Thyroid gland (tissue), 4 donors: ENCODE measurements around the gene HMX3. TPM values are rescaled to one million over a fixed set of nuclear protein-coding genes. Genes with fewer than 3 reads are reported as not detected.

Experiments used
- DNase-seq, 2 donors: peaks; one replicate each; pipeline ENCODE4 v3.0.0-alpha.2; 2019
- H3K27ac ChIP-seq, 3 donors: fragments of 200-600 bp; sonication (generic); 1 replicate in 2 of 3; 2 replicates in 1 of 3; pipeline ENCODE4 v1.5.1; 2016 to 2019; ENCODE audit warnings: mild to moderate bottlenecking in 1 of 3, moderate library complexity in 1 of 3
- H3K27me3 ChIP-seq: fragments of 200-600 bp; sonication (generic); one replicate; pipeline ENCODE4 v1.5.1; 2019
- H3K36me3 ChIP-seq, 2 donors: fragments of 200-600 bp; sonication (generic); one replicate each; pipeline ENCODE4 v1.5.1; 2016 to 2019
- H3K4me1 ChIP-seq, 2 donors: fragments of 200-600 bp; sonication (generic); one replicate each; pipeline ENCODE4 v1.5.1; 2017 to 2019
- H3K4me3 ChIP-seq, 3 donors: fragments of 200-600 bp; sonication (generic); replicated peaks in 1 of 3; 1 replicate in 2 of 3; 2 replicates in 1 of 3; pipeline ENCODE4 v1.5.1; 2016; ENCODE audit warnings: mild to moderate bottlenecking in 1 of 3
- H3K9me3 ChIP-seq: fragments of 200-600 bp; sonication (generic); one replicate; pipeline ENCODE4 v1.5.1; 2017
- POLR2A ChIP-seq, 2 donors: fragments of 450-650 bp; IDR thresholded peaks; one replicate each; pipeline ENCODE4 v1.6.1; 2017; ENCODE audit warnings: antibody characterized with exemption in 2 of 2, mild to moderate bottlenecking in 2 of 2, moderate library complexity in 1 of 2
- WGBS, 2 donors: methylation state at CpG; one replicate each; pipeline ENCODE4 v1.1.5; 2017; 5-methylcytosine and 5-hydroxymethylcytosine counted together
- intact Hi-C: fragments of 100-400 bp; cut with DNase I; formaldehyde crosslinking; loops from one replicate; pipeline ENCODE4 v1.15.1; 2023
- total RNA-seq, 4 donors: library from RNA; depleted of rRNA; stranded (reverse); fragments of >200 nt; gene quantifications; one replicate each; pipeline ENCODE4 v1.2.3, GENCODE V29; 2016
- TF ChIP-seq, protein P1 (sequence below), 6 experiments: fragments of 200-600 bp in 3 of 6; fragments of 450-650 bp in 3 of 6; sonication (generic) in 3 of 6; IDR thresholded peaks; one replicate each; pipeline ENCODE4 v1.5.1; 2016 to 2019; ENCODE audit warnings: antibody characterized with exemption in 6 of 6, mild to moderate bottlenecking in 2 of 6, inconsistent platforms in 1 of 6, moderate library complexity in 1 of 6

HMX3 gene
- total RNA-seq, 4 donors from 2014 or later, result not detected

DNA sequence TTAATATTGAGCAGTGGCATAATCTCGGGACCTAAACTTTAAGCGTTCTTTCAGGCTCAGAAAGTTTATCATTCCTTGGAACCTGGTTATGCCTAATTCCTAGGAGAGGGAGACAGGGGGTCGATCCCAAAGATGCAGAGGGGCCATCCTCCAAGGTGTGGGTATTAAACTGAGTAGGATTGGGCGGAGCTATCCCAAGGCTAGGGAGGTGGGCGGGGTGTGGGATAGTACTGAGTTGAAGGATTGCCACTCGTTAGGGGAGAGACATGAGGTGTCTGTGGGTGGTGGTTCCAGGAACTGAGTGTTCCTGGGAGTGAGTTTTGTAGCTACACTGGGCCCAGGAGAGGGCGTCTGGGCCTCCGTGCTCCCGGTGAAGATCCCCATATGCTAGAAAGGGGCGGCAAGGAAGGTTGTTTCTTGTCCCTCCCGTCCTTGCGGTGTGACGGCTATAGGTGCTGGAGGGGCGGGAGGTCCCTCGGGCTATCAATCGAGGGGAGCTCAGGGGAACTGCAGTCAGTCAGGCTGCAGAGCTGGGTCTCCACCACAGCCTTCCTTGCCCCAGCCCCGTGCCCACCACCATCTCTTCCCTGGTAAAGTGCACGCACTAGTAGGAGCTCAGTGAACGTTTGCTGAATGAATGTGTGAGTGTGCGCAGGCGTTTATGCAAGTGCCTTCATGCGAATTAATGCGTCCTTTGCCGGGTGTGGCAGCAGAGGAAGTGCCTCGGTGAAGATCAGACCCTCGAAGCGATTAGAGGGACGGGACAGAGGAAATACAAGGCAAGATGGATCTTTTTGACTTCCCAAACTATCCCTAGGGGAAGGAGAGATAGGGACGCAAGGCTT lies 9.1 kb downstream of the HMX3 start:
- WGBS, 2 donors, result 3 to 4% methylated on average over 26 to 27 of the region's 29 CpGs
- Histone ChIP-seq H3K27ac (no peak overlapping the region), H3K36me3 (no peaks in the 10 kb centered on the region), H3K27me3 (peaks cover 70% of the 10 kb centered on the region), H3K9me3 (no peaks in the 10 kb centered on the region), H3K4me3 (no peak overlapping the region), H3K4me1 (peaks cover 0 to 29% of the 10 kb centered on the region in 2 donors)
- TF ChIP-seq, protein P1, sequence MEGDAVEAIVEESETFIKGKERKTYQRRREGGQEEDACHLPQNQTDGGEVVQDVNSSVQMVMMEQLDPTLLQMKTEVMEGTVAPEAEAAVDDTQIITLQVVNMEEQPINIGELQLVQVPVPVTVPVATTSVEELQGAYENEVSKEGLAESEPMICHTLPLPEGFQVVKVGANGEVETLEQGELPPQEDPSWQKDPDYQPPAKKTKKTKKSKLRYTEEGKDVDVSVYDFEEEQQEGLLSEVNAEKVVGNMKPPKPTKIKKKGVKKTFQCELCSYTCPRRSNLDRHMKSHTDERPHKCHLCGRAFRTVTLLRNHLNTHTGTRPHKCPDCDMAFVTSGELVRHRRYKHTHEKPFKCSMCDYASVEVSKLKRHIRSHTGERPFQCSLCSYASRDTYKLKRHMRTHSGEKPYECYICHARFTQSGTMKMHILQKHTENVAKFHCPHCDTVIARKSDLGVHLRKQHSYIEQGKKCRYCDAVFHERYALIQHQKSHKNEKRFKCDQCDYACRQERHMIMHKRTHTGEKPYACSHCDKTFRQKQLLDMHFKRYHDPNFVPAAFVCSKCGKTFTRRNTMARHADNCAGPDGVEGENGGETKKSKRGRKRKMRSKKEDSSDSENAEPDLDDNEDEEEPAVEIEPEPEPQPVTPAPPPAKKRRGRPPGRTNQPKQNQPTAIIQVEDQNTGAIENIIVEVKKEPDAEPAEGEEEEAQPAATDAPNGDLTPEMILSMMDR (IDR thresholded peaks at IDR 0.05), result no peak
- no peak for TF ChIP-seq POLR2A (IDR thresholded peaks at IDR 0.05)
- DNase-seq, result no peak
- intact Hi-C loops, result no loop called here

DNA sequence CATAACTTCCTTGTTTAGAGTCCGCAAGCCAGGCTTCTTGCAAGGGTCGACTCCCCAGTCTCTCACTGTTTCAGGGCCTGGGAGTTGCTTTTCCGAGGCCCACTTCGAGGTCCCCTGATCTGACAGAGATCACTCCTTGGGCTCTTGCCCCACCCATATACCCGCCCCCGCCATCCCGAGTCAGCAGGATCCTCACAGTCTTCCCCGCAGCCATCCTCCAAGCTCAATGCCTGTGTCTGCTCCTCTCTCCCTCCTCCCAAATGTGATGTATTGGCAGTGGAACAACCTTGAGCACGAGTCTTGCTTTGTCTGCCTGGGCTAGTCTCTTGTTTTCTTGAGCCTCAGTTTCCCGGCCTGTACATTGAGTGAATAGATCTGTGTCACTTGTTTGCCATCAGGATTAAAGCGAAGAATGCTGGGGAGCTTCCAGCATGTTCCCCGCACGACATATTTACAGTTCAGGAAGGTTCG lies 9.8 kb downstream of the HMX3 start:
- Histone ChIP-seq H3K36me3 (no peaks in the 10 kb centered on the region), H3K4me3 (no peak overlapping the region), H3K27ac (no peak overlapping the region), H3K27me3 (peaks cover 70% of the 10 kb centered on the region), H3K4me1 (peaks cover under 1 to 33% of the 10 kb centered on the region in 2 donors), H3K9me3 (no peaks in the 10 kb centered on the region)
- TF ChIP-seq, protein P1 (IDR thresholded peaks at IDR 0.05), result no peak
- intact Hi-C loops, result no loop called here
- WGBS, 2 donors, result 2 to 3% methylated on average over 13 to 14 of the region's 14 CpGs
- no peak for DNase-seq

DNA sequence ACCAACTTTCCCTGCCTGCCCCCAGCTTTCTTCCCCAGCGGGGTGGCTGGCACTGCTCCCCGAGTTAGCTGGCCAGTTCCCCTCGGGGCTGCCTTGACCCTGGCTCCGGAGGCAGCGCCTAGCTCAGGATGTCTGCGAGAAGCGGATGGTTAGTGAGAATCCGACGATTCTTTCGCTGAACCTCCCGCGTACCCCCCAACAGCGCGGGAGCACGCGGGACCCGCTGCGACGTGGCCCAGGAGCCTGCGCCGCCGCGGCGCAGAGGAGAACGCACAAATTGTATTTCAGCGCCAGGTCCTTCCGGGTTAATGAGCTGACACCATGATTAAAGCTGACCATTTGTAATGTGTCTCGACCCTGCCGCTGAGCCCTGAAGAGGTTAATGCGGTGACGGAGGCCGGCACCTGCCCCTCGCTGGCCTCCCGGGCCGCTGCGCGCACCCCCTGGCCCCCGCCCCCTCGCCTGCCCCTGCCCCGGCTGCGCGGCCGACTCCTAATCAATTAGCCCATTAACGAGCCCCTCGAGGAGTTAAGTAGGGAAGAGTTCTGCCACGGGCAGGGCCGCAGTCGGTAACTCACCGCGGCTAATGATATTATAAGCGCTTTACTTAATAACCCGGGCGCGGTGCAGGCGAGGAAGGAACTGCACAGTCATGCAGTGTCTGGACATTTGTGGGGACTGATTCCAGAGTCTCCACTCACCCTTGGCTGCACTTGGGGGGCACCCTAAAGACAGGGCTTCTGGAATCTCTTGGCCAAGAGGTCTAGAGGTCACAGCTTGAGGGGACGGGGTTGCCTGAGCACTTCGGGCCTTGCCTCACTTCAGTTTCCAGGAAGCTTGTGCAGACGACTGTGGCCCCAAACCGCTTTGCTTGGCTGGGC lies 10.5 kb downstream of the HMX3 start:
- Histone ChIP-seq H3K9me3 (no peaks in the 10 kb centered on the region), H3K27ac (no peak overlapping the region), H3K36me3 (no peaks in the 10 kb centered on the region), H3K4me3 (no peak overlapping the region), H3K4me1 (peaks cover 6 to 40% of the 10 kb centered on the region in 2 donors), H3K27me3 (peaks cover 70% of the 10 kb centered on the region)
- no peak for DNase-seq
- intact Hi-C loops, result no loop called here
- TF ChIP-seq POLR2A (IDR thresholded peaks at IDR 0.05), result no peak
- TF ChIP-seq, protein P1 (IDR thresholded peaks at IDR 0.05), result no peak
- WGBS, 2 donors, result 3 to 4% methylated on average over 39 to 46 of the region's 59 CpGs

DNA sequence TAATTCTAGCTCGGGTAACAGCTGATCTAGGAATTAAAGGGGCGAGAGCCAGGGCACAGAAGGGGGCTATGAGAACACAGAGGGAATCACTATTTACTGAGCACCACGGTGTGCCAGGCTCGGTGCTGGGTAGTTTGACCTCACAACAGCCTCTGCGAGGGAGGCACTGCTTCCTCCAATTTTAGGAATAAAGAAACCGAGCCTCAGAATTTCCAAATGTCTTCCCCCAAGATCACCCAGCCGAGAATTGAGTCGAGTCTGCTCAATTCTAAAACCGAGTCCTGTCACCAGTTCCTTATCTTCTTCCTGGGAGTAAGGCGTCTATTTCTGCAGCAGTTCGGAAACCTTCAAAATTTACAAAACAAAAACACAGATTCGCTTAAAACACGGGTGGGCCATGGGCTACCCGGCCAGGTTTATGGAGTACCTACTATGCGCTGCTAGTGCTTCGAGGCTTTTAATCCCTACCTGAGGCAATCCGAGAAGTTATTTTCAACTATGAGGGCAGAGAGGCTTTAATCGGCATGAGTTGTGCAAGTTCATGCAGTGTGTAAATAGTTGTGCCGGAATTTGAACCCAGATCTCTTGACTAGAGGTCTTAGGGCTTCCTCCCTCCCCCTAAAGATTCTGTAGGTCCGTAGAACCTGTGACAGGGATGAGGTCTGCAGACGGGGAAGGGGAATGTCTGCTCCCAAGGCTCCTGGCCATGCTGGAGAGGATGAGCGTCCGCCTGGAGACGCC lies 11.3 kb downstream of the HMX3 start:
- TF ChIP-seq, protein P1 (IDR thresholded peaks at IDR 0.05), result no peak
- no peak for TF ChIP-seq POLR2A (IDR thresholded peaks at IDR 0.05)
- intact Hi-C loops, result no loop called here
- no peaks in the 10 kb centered on the region for H3K36me3 ChIP-seq
- no peak for DNase-seq
- H3K4me3 ChIP-seq, result no peak overlapping the region
- WGBS, 2 donors, result 10 to 12% methylated on average over 22 to 23 of the region's 24 CpGs
- H3K4me1 ChIP-seq, result peaks cover 6 to 42% of the 10 kb centered on the region in 2 donors
- peaks cover 71% of the 10 kb centered on the region for H3K27me3 ChIP-seq
- no peaks in the 10 kb centered on the region for H3K9me3 ChIP-seq
- H3K27ac ChIP-seq, result no peak overlapping the region
